Nephron progenitor cell (in vitro differentiated cells): ENCODE results near the gene RAPGEF4.

Source experiments
- DNase-seq: peaks from one replicate; pipeline ENCODE4 v3.0.0; 2021
- H3K27ac Mint-ChIP-seq: 2 replicates; pipeline ENCODE4 v1.8.0; 2021; ENCODE audit warnings: mild to moderate bottlenecking, moderate library complexity, mixed read lengths
- H3K27me3 Mint-ChIP-seq: 2 replicates; pipeline ENCODE4 v1.8.0; 2021; ENCODE audit warnings: mild to moderate bottlenecking, low read depth, mixed read lengths; ENCODE audit not compliant: poor library complexity
- H3K36me3 Mint-ChIP-seq: 2 replicates; pipeline ENCODE4 v1.8.0; 2021; ENCODE audit warnings: low read depth, mixed read lengths
- H3K4me1 Mint-ChIP-seq: 2 replicates; pipeline ENCODE4 v1.8.0; 2021; ENCODE audit warnings: mixed read lengths
- H3K4me3 Mint-ChIP-seq: 2 replicates; pipeline ENCODE4 v1.8.0; 2021; ENCODE audit warnings: mild to moderate bottlenecking, moderate library complexity, mixed read lengths
- H3K9me3 Mint-ChIP-seq: 2 replicates; pipeline ENCODE4 v1.8.0; 2021; ENCODE audit warnings: mild to moderate bottlenecking, moderate library complexity, mixed read lengths
- CTCF ChIP-seq: fragments of 200-600 bp; sonication (generic); IDR thresholded peaks from 2 replicates; pipeline ENCODE4 v1.5.0; 2021; ENCODE audit warnings: antibody characterized with exemption

RAPGEF4 gene

GRCh38 chr2:172842511-172843265 lies 107.0 kb downstream of the RAPGEF4 start:
- H3K36me3 Mint-ChIP-seq, result no peaks in the 10 kb centered on the region
- DNase-seq, result no peak
- no peak overlapping the region for H3K27ac Mint-ChIP-seq
- H3K4me3 Mint-ChIP-seq, result no peak overlapping the region
- no peaks in the 10 kb centered on the region for H3K9me3 Mint-ChIP-seq
- peaks cover 4% of the 10 kb centered on the region for H3K27me3 Mint-ChIP-seq
- TF ChIP-seq CTCF, result no peak
- no peaks in the 10 kb centered on the region for H3K4me1 Mint-ChIP-seq

- H3K27me3 Mint-ChIP-seq, result peaks cover 4% of the 10 kb centered on the region
- no peaks in the 10 kb centered on the region for H3K9me3 Mint-ChIP-seq
- H3K4me3 Mint-ChIP-seq, result no peak overlapping the region
- no peak for TF ChIP-seq CTCF
- peaks cover under 1% of the 10 kb centered on the region for H3K4me1 Mint-ChIP-seq
- H3K36me3 Mint-ChIP-seq, result no peaks in the 10 kb centered on the region
- DNase-seq, result no peak
- no peak overlapping the region for H3K27ac Mint-ChIP-seq
Observed at GRCh38 chr2:172843266-172843582, 107.6 kb downstream of the RAPGEF4 start.

- Mint-ChIP-seq H3K27me3 (peaks cover 4% of the 10 kb centered on the region), H3K4me1 (peaks cover 7% of the 10 kb centered on the region)
Observed at GRCh38 chr2:172843902-172844715, 108.5 kb downstream of the RAPGEF4 start.

GRCh38 chr2:172845028-172845630 lies 109.5 kb downstream of the RAPGEF4 start:
- H3K27me3 Mint-ChIP-seq, result peaks cover 4% of the 10 kb centered on the region
- no peak overlapping the region for H3K4me3 Mint-ChIP-seq
- peaks cover 14% of the 10 kb centered on the region for H3K4me1 Mint-ChIP-seq
- DNase-seq, result no peak
- no peak for TF ChIP-seq CTCF
- H3K27ac Mint-ChIP-seq, result no peak overlapping the region
- no peaks in the 10 kb centered on the region for H3K36me3 Mint-ChIP-seq
- H3K9me3 Mint-ChIP-seq, result no peaks in the 10 kb centered on the region

More at GRCh38 chr2:172843902-172844715, 108.5 kb downstream of the RAPGEF4 start:
- Mint-ChIP-seq H3K27ac (no peak overlapping the region), H3K4me3 (no peak overlapping the region), H3K9me3 (no peaks in the 10 kb centered on the region), H3K36me3 (no peaks in the 10 kb centered on the region)
- DNase-seq, result no peak
- no peak for TF ChIP-seq CTCF

GRCh38 chr2:172846551-172846950 lies 110.9 kb downstream of the RAPGEF4 start:
- Mint-ChIP-seq H3K9me3 (peaks cover 11% of the 10 kb centered on the region), H3K36me3 (peaks cover 10% of the 10 kb centered on the region), H3K4me3 (no peak overlapping the region), H3K27ac (no peak overlapping the region), H3K27me3 (no peaks in the 10 kb centered on the region), H3K4me1 (peaks cover 14% of the 10 kb centered on the region)
- DNase-seq, result no peak
- TF ChIP-seq CTCF, result no peak
